B cell (primary cell): Measurements from ENCODE around the gene CCDC178. TPM values are rescaled to one million over a fixed set of nuclear protein-coding genes. Genes with fewer than 3 reads are reported as not detected.

Experiments used
- ATAC-seq: fragments of 200-7000 bp; cut with Tn5 transposase; one replicate; pipeline ENCODE4 v1.10.0; 2021; ENCODE audit warnings: low read depth, mild to moderate bottlenecking, moderate number of reproducible peaks, moderate library complexity
- CTCF ChIA-PET: fragments of 350-600 bp; sonication (Branson Sonifier 250); formaldehyde crosslinking; loops from one replicate; lab custom pipeline; 2021; ENCODE audit warnings: antibody characterized with exemption, inconsistent platforms; lab: Charles Lee
- POLR2A ChIA-PET: fragments of 350-600 bp; sonication (Branson Sonifier 250); formaldehyde crosslinking; loops from one replicate; lab custom pipeline; 2021; ENCODE audit warnings: antibody characterized with exemption; lab: Charles Lee
- DNase-seq: peaks from one replicate; pipeline ENCODE4 v3.0.0; 2013
- H2AFZ ChIP-seq: 2 replicates; pipeline ENCODE4 v1.6.1; 2012; ENCODE audit warnings: mild to moderate bottlenecking, low read depth, low read length; ENCODE audit not compliant: insufficient read depth, poor library complexity, severe bottlenecking
- H3K27ac ChIP-seq, 2 donors: 1 replicate in 1 of 2; 2 replicates in 1 of 2; pipeline ENCODE4 v1.5.1; 2012 to 2013; ENCODE audit warnings: low read length in 2 of 2, mild to moderate bottlenecking in 2 of 2, moderate library complexity in 1 of 2
- H3K27me3 ChIP-seq, 4 experiments: fragments of 200-600 bp in 1 of 4; sonication (generic) in 1 of 4; replicated peaks in 1 of 4; 1 replicate in 2 of 4; 2 replicates in 2 of 4; pipeline versions ENCODE4 v1.6.1 to v1.7.0; 2013 to 2016; ENCODE audit warnings: low read length in 3 of 4, mild to moderate bottlenecking in 2 of 4, mixed read lengths in 1 of 4, moderate library complexity in 1 of 4; ENCODE audit not compliant: insufficient read depth in 4 of 4, control insufficient read depth in 3 of 4; ENCODE audit errors: control extremely low read depth in 1 of 4
- H3K36me3 ChIP-seq, 2 experiments: replicated peaks in 1 of 2; 1 replicate in 1 of 2; 2 replicates in 1 of 2; pipeline versions ENCODE4 v1.6.1 to v1.7.1; 2013; ENCODE audit warnings: low read length in 1 of 2; ENCODE audit not compliant: insufficient read depth in 2 of 2, control insufficient read depth in 1 of 2; ENCODE audit errors: control extremely low read depth in 1 of 2, extremely low read depth in 1 of 2
- H3K4me1 ChIP-seq, 2 donors: fragments of 200-600 bp in 1 of 2; sonication (generic) in 1 of 2; 1 replicate in 1 of 2; 2 replicates in 1 of 2; pipeline versions ENCODE4 v1.5.1 to v1.6.1; 2013 to 2017; ENCODE audit warnings: low read length in 2 of 2; ENCODE audit not compliant: control insufficient read depth in 2 of 2, insufficient read depth in 2 of 2
- H3K4me2 ChIP-seq: replicated peaks from 2 replicates; pipeline ENCODE3; 2012; ENCODE audit warnings: mild to moderate bottlenecking, low read depth, low read length; ENCODE audit not compliant: poor library complexity, severe bottlenecking
- H3K4me3 ChIP-seq, 5 experiments: fragments of 200-600 bp in 1 of 5; sonication (generic) in 1 of 5; 1 replicate in 3 of 5; 2 replicates in 2 of 5; pipeline versions ENCODE4 v1.5.1 to v1.7.0; 2011 to 2016; ENCODE audit warnings: low read length in 4 of 5, mild to moderate bottlenecking in 4 of 5, low read depth in 2 of 5, control low read depth in 1 of 5, moderate library complexity in 1 of 5; ENCODE audit not compliant: insufficient read depth in 1 of 5; ENCODE audit errors: control extremely low read depth in 1 of 5, extremely low read depth in 1 of 5
- H3K79me2 ChIP-seq: fragments of 200-600 bp; sonication (generic); one replicate; pipeline ENCODE4 v1.6.0; 2016; ENCODE audit warnings: low read length; ENCODE audit not compliant: control insufficient read depth, insufficient read depth
- H3K9ac ChIP-seq: fragments of 200-600 bp; sonication (generic); 2 replicates; pipeline ENCODE4 v1.6.1; 2017; ENCODE audit warnings: mild to moderate bottlenecking, low read length, moderate library complexity
- H3K9me3 ChIP-seq, 3 donors: one replicate each; pipeline versions ENCODE4 v1.6.1 to v1.7.1; 2013; ENCODE audit warnings: low read length in 2 of 3; ENCODE audit not compliant: control insufficient read depth in 2 of 3, insufficient read depth in 1 of 3; ENCODE audit errors: control extremely low read depth in 1 of 3
- H4K20me1 ChIP-seq: 2 replicates; pipeline ENCODE4 v1.6.0; 2012; ENCODE audit warnings: mild to moderate bottlenecking, low read length; ENCODE audit not compliant: insufficient read depth, control insufficient read depth, poor library complexity, severe bottlenecking
- H3K27ac Mint-ChIP-seq: one replicate; pipeline ENCODE4 v1.8.0; 2021; ENCODE audit warnings: mixed read lengths
- H3K27me3 Mint-ChIP-seq: one replicate; pipeline ENCODE4 v1.8.0; 2021; ENCODE audit warnings: mixed read lengths
- H3K4me1 Mint-ChIP-seq: one replicate; pipeline ENCODE4 v1.8.0; 2021; ENCODE audit warnings: mixed read lengths
- H3K4me3 Mint-ChIP-seq: one replicate; pipeline ENCODE4 v1.8.0; 2021; ENCODE audit warnings: mixed read lengths
- H3K9me3 Mint-ChIP-seq: one replicate; pipeline ENCODE4 v1.8.0; 2022; ENCODE audit warnings: mixed read lengths; ENCODE audit not compliant: insufficient read depth
- CTCF ChIP-seq: fragments of 200-600 bp; IDR thresholded peaks from one replicate; pipeline ENCODE4 v1.8.0; 2022; ENCODE audit warnings: antibody characterized with exemption, mild to moderate bottlenecking
- EZH2 ChIP-seq: IDR thresholded peaks from 2 replicates; pipeline ENCODE4 v1.6.1; 2012; ENCODE audit warnings: borderline replicate concordance, low read depth, mild to moderate bottlenecking, moderate library complexity, low read length; ENCODE audit not compliant: insufficient read depth, poor library complexity, severe bottlenecking
- WGBS: methylation state at CpG from one replicate; pipeline ENCODE4 v1.1.5; 2013; ENCODE audit warnings: missing lambda C conversion rate; ENCODE audit not compliant: insufficient coverage; 5-methylcytosine and 5-hydroxymethylcytosine counted together
- intact Hi-C: fragments of 100-400 bp; cut with micrococcal nuclease; formaldehyde crosslinking; loops from one replicate; pipeline ENCODE4 v1.10.0; 2022
- polyA plus RNA-seq: library from polyadenylated mRNA; depleted of rRNA; stranded (reverse); fragments of >200 nt; gene quantifications from 2 replicates; pipeline ENCODE4 v1.2.3, GENCODE V29; 2012
- total RNA-seq, 2 donors: library from RNA; stranded (reverse); fragments of 120-200 nt in 1 of 2; gene quantifications; 1 replicate in 1 of 2; 2 replicates in 1 of 2; pipeline versions ENCODE4 v1.2.3 to v1.2.4, GENCODE V29; 2013 to 2022

The CCDC178 gene
- total and polyA plus RNA-seq, 2 donors (not counting 1 experiment from before 2014, with no cell fraction given) = not detected

GRCh38 chr18:33470216-33470615 is 29.7 kb upstream of the CCDC178 start:
- ATAC-seq (no peak), DNase-seq (no peak)
- Mint-ChIP-seq H3K27me3 (no peaks in the 10 kb centered on the region), H3K27ac (no peak overlapping the region), H3K9me3 (no peaks in the 10 kb centered on the region), H3K4me3 (no peak overlapping the region), H3K4me1 (no peaks in the 10 kb centered on the region)
- POLR2A ChIA-PET = no interaction called here
- no peaks in the 10 kb centered on the region for H3K4me1 ChIP-seq
- no peak overlapping the region for H3K9ac ChIP-seq
- no peak for TF ChIP-seq EZH2
- no peak for TF ChIP-seq CTCF
- H3K27ac ChIP-seq = no peak overlapping the region
- no peak overlapping the region for H3K4me3 ChIP-seq
- no peak overlapping the region for H3K4me2 ChIP-seq
- intact Hi-C loops = no loop called here
- H3K79me2 ChIP-seq = no peaks in the 10 kb centered on the region
- no peak overlapping the region for H2AFZ ChIP-seq
- H4K20me1 ChIP-seq = no peaks in the 10 kb centered on the region
- no CpG with 5 or more reads among the region's 2 CpGs for WGBS
- no peaks in the 10 kb centered on the region for H3K36me3 ChIP-seq
- CTCF ChIA-PET = no interaction called here
- no peaks in the 10 kb centered on the region for H3K27me3 ChIP-seq
- no peaks in the 10 kb centered on the region for H3K9me3 ChIP-seq

- H3K9me3 ChIP-seq = no peaks in the 10 kb centered on the region
- TF ChIP-seq EZH2 = no peak
- TF ChIP-seq CTCF = no peak
- WGBS = no CpG with 5 or more reads among the region's 3 CpGs
- Mint-ChIP-seq H3K27ac (no peak overlapping the region), H3K4me1 (no peaks in the 10 kb centered on the region), H3K27me3 (no peaks in the 10 kb centered on the region), H3K4me3 (no peak overlapping the region), H3K9me3 (no peaks in the 10 kb centered on the region)
- H3K27me3 ChIP-seq = no peaks in the 10 kb centered on the region
- no peak overlapping the region for H2AFZ ChIP-seq
- no peaks in the 10 kb centered on the region for H3K36me3 ChIP-seq
- H3K27ac ChIP-seq = no peak overlapping the region
- DNase-seq (no peak), ATAC-seq (no peak)
- ChIA-PET CTCF (no interaction called here), POLR2A (no interaction called here)
- no peak overlapping the region for H3K9ac ChIP-seq
- H3K4me2 ChIP-seq = no peak overlapping the region
- intact Hi-C loops = no loop called here
- H3K4me3 ChIP-seq = no peak overlapping the region
- no peaks in the 10 kb centered on the region for H3K4me1 ChIP-seq
- no peaks in the 10 kb centered on the region for H3K79me2 ChIP-seq
- H4K20me1 ChIP-seq = no peaks in the 10 kb centered on the region
Measured at GRCh38 chr18:33469699-33470098, 29.2 kb upstream of the CCDC178 start.
